Loucy (cell line): Measurements from ENCODE around the gene UQCR11.

Experiments
- H2AFZ ChIP-seq: fragments of 200-600 bp; sonication (generic); 2 replicates; pipeline ENCODE4 v1.6.0; 2016; ENCODE audit warnings: antibody characterized with exemption, mild to moderate bottlenecking, low read length, moderate library complexity
- H3F3A ChIP-seq: fragments of 200-600 bp; 2 replicates; pipeline ENCODE4 v1.6.0; 2016; ENCODE audit warnings: antibody characterized with exemption, low read depth, mild to moderate bottlenecking
- H3K27me3 ChIP-seq: fragments of 200-600 bp; sonication (generic); 2 replicates; pipeline ENCODE4 v1.6.1; 2014; ENCODE audit warnings: low read length, mild to moderate bottlenecking; ENCODE audit not compliant: insufficient read depth, poor library complexity, severe bottlenecking
- H3K36me3 ChIP-seq: fragments of 200-600 bp; sonication (generic); 2 replicates; pipeline ENCODE4 v1.6.1; 2016; ENCODE audit warnings: low read length; ENCODE audit not compliant: insufficient read depth
- H3K4me1 ChIP-seq: fragments of 200-600 bp; sonication (generic); 2 replicates; pipeline ENCODE4 v1.5.1; 2014; ENCODE audit warnings: low read length, mild to moderate bottlenecking; ENCODE audit not compliant: insufficient read depth, poor library complexity, severe bottlenecking
- H3K4me2 ChIP-seq: fragments of 200-600 bp; sonication (generic); 2 replicates; pipeline ENCODE4 v1.6.0; 2014; ENCODE audit warnings: antibody characterized with exemption, low read length, low read depth, mild to moderate bottlenecking; ENCODE audit not compliant: poor library complexity, severe bottlenecking
- H3K4me3 ChIP-seq: fragments of 200-600 bp; sonication (generic); 2 replicates; pipeline ENCODE4 v1.5.1; 2014; ENCODE audit warnings: low read length, mild to moderate bottlenecking, mixed read lengths; ENCODE audit not compliant: poor library complexity, severe bottlenecking
- H3K79me2 ChIP-seq: fragments of 200-600 bp; sonication (generic); 2 replicates; pipeline ENCODE4 v1.6.1; 2014; ENCODE audit warnings: low read length; ENCODE audit not compliant: insufficient read depth
- H3K9ac ChIP-seq: fragments of 200-600 bp; sonication (generic); 2 replicates; pipeline ENCODE4 v1.6.0; 2014; ENCODE audit warnings: mild to moderate bottlenecking, low read depth, low read length, moderate library complexity; ENCODE audit not compliant: poor library complexity, severe bottlenecking
- H3K9me2 ChIP-seq: fragments of 200-600 bp; sonication (generic); replicated peaks from 2 replicates; pipeline ENCODE4 v1.6.1; 2016; ENCODE audit warnings: low read depth, low read length, mixed read lengths
- H3K9me3 ChIP-seq: fragments of 200-600 bp; sonication (generic); 2 replicates; pipeline ENCODE4 v1.6.1; 2014; ENCODE audit warnings: mild to moderate bottlenecking, antibody characterized with exemption, low read length, low read depth; ENCODE audit not compliant: insufficient read depth
- H4K20me1 ChIP-seq: fragments of 200-600 bp; sonication (generic); 2 replicates; pipeline ENCODE4 v1.6.0; 2014; ENCODE audit warnings: antibody characterized with exemption, low read length, mild to moderate bottlenecking; ENCODE audit not compliant: insufficient read depth, poor library complexity, severe bottlenecking
- EZH2phosphoT487 ChIP-seq: fragments of 200-600 bp; IDR thresholded peaks from 2 replicates; pipeline ENCODE4 v1.6.1; 2018; ENCODE audit warnings: antibody characterized with exemption, mild to moderate bottlenecking, moderate library complexity, borderline replicate concordance
- TF ChIP-seq, protein P1 (sequence below): fragments of 200-600 bp; sonication (generic); conservative IDR thresholded peaks from 2 replicates; pipeline ENCODE4 v1.5.1; 2014; ENCODE audit warnings: mild to moderate bottlenecking, antibody characterized with exemption, low read length

Gene UQCR11

DNA sequence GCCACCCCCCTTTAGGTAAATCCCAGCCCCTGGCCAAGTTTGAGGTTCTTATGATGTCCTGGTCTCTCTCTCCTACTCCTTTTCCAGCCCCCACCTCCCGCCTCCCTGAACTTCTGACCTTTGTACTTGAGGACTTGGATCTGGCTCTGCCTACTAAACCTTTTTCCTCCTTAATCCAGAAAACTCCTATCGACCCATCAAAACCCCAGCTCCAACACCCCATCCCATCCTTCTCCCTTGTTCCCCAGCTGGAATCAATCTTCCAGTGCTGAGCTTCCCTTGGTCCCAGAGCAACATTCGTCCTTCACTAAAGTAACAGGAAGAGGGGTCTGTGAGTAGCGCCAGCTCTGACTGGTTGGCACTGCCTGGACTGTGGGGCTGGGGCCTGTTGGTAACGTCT lies 17.3 kb upstream of the UQCR11 start:
- no peak overlapping the region for H3K4me3 ChIP-seq
- H3K4me1 ChIP-seq = no peaks in the 10 kb centered on the region
- H3K9me3 ChIP-seq = no peaks in the 10 kb centered on the region
- H3K9me2 ChIP-seq = no peaks in the 10 kb centered on the region
- H2AFZ ChIP-seq = no peak overlapping the region
- TF ChIP-seq EZH2phosphoT487 = no peak
- TF ChIP-seq, protein P1, sequence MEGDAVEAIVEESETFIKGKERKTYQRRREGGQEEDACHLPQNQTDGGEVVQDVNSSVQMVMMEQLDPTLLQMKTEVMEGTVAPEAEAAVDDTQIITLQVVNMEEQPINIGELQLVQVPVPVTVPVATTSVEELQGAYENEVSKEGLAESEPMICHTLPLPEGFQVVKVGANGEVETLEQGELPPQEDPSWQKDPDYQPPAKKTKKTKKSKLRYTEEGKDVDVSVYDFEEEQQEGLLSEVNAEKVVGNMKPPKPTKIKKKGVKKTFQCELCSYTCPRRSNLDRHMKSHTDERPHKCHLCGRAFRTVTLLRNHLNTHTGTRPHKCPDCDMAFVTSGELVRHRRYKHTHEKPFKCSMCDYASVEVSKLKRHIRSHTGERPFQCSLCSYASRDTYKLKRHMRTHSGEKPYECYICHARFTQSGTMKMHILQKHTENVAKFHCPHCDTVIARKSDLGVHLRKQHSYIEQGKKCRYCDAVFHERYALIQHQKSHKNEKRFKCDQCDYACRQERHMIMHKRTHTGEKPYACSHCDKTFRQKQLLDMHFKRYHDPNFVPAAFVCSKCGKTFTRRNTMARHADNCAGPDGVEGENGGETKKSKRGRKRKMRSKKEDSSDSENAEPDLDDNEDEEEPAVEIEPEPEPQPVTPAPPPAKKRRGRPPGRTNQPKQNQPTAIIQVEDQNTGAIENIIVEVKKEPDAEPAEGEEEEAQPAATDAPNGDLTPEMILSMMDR = no peak
- peaks cover 88% of the 10 kb centered on the region; the same call in 1 of the 2 replicates for H3K36me3 ChIP-seq
- no peak overlapping the region for H3K4me2 ChIP-seq
- no peaks in the 10 kb centered on the region for H3K27me3 ChIP-seq
- peaks cover 17% of the 10 kb centered on the region for H4K20me1 ChIP-seq
- no peak overlapping the region for H3K9ac ChIP-seq
- H3F3A ChIP-seq = no peaks in the 10 kb centered on the region
- no peaks in the 10 kb centered on the region for H3K79me2 ChIP-seq

DNA sequence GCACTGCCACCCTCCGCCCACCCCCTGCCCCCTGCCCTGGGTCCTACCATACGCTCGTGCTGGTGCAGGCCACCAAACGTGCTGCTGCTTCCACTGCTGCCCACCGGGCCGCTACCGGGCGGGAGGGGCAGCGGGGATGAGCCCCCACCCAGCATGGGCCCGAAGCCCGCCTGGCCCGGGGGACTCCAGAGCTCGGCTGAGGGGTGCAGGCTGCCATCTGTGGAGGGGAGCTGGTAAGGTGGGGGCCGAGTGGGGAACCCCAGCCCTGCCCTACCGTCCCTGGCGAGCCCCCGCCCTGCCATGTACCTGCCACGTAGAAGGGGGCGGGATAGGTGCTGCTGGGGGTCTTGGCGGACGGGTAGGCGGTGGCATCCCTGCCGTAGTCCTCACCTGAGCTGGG lies 16.7 kb upstream of the UQCR11 start:
- peaks cover 16% of the 10 kb centered on the region for H4K20me1 ChIP-seq
- no peaks in the 10 kb centered on the region for H3K4me1 ChIP-seq
- no peaks in the 10 kb centered on the region for H3K27me3 ChIP-seq
- no peak for TF ChIP-seq EZH2phosphoT487
- TF ChIP-seq, protein P1 = no peak
- peaks cover 89% of the 10 kb centered on the region; the same call in 1 of the 2 replicates for H3K36me3 ChIP-seq
- no peaks in the 10 kb centered on the region for H3F3A ChIP-seq
- no peak overlapping the region for H3K4me3 ChIP-seq
- H3K9me2 ChIP-seq = no peaks in the 10 kb centered on the region
- no peaks in the 10 kb centered on the region for H3K9me3 ChIP-seq
- no peak overlapping the region for H3K4me2 ChIP-seq
- no peaks in the 10 kb centered on the region for H3K79me2 ChIP-seq
- no peak overlapping the region for H2AFZ ChIP-seq
- no peak overlapping the region for H3K9ac ChIP-seq

DNA sequence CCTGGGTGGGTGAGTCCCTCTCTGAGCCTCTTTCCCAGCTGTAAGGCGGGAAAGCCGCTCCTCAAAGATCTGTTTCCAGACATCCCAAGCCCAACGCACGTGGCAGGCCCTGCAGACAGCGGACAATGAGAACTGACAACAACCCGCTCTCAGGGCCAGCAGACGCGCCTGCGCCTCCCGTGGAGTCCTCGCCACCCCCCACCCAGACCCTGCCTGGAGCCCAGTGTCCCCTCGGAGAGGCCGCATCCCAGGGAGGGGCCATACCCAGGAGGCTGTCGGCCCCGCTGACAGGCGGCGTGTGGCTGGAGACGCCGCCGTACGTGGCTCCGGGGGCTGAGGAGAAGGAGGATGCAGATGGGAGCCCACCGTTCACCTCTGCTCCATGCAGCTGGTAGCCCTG lies 16.3 kb upstream of the UQCR11 start:
- H3K9ac ChIP-seq = no peak overlapping the region
- H3K9me2 ChIP-seq = no peaks in the 10 kb centered on the region
- H3K4me3 ChIP-seq = no peak overlapping the region
- peaks cover 14% of the 10 kb centered on the region for H4K20me1 ChIP-seq
- no peak overlapping the region for H2AFZ ChIP-seq
- H3K27me3 ChIP-seq = no peaks in the 10 kb centered on the region
- no peaks in the 10 kb centered on the region for H3K79me2 ChIP-seq
- no peaks in the 10 kb centered on the region for H3K4me1 ChIP-seq
- peaks cover 91% of the 10 kb centered on the region; the same call in 1 of the 2 replicates for H3K36me3 ChIP-seq
- TF ChIP-seq, protein P1 = no peak
- no peak for TF ChIP-seq EZH2phosphoT487
- no peak overlapping the region for H3K4me2 ChIP-seq
- H3F3A ChIP-seq = no peaks in the 10 kb centered on the region
- no peaks in the 10 kb centered on the region for H3K9me3 ChIP-seq
